HG03521 (cell line): ENCODE data around the gene SELENOF.
A peak's percentile ranks its signal among the peaks of the same experiment; 100 is the strongest.
"Not testable (repeated sequence)": the region's sequence is repeated elsewhere in the genome, so short reads cannot be mapped to it uniquely, and the experiment has no call there.

ENCODE experiments used
- ATAC-seq: cut with Tn5 transposase; IDR thresholded peaks from one replicate; pipeline ENCODE4 v1.9.1; 2021; ENCODE audit warnings: mild to moderate bottlenecking, moderate library complexity; ENCODE audit not compliant: unreplicated experiment

The SELENOF gene

GRCh38 chr1:86922445-86922844 is 8.5 kb upstream of the SELENOF start:
- no peak for ATAC-seq

- ATAC-seq: no peak
Measured at GRCh38 chr1:86916752-86917151, 2.8 kb upstream of the SELENOF start.

- no peak for ATAC-seq
Measured at GRCh38 chr1:86915737-86916235, 1.9 kb upstream of the SELENOF start.

- peak; percentile 10 for ATAC-seq
Measured at GRCh38 chr1:86914998-86915736, 1.2 kb upstream of the SELENOF start.

GRCh38 chr1:86914601-86914997 is 673 bp upstream of the SELENOF start, which contains the start of gene HS2ST1:
HS2ST1 (plus strand) TSS chr1:86914635.
- ATAC-seq: peak; percentile 56

GRCh38 chr1:86913399-86913895 is 479 bp downstream of the SELENOF start:
- no peak for ATAC-seq

GRCh38 chr1:86912281-86912900 is 1.5 kb downstream of the SELENOF start:
- no peak for ATAC-seq

- no peak for ATAC-seq
Measured at GRCh38 chr1:86906419-86906818, 7.5 kb downstream of the SELENOF start.

- ATAC-seq: no peak
Measured at GRCh38 chr1:86905875-86906274, 8.1 kb downstream of the SELENOF start.

- not testable (repeated sequence) for ATAC-seq
Measured at GRCh38 chr1:86899401-86899800, 14.5 kb downstream of the SELENOF start.

- no peak for ATAC-seq
Measured at GRCh38 chr1:86888327-86888726, 25.6 kb downstream of the SELENOF start.

- no peak for ATAC-seq
Measured at GRCh38 chr1:86887479-86888162, 26.3 kb downstream of the SELENOF start.

GRCh38 chr1:86875722-86876121 is 38.2 kb downstream of the SELENOF start:
- ATAC-seq: no peak

GRCh38 chr1:86872086-86872485 is 41.8 kb downstream of the SELENOF start:
- no peak for ATAC-seq

- ATAC-seq: no peak
Measured at GRCh38 chr1:86871001-86871400, 42.9 kb downstream of the SELENOF start.

- no peak for ATAC-seq
Measured at GRCh38 chr1:86868477-86868876, 45.4 kb downstream of the SELENOF start.

- not testable (repeated sequence) for ATAC-seq
Measured at GRCh38 chr1:86867278-86867677, 46.6 kb downstream of the SELENOF start.

GRCh38 chr1:86866665-86867064 is 47.3 kb downstream of the SELENOF start:
- ATAC-seq: no peak

GRCh38 chr1:86865973-86866637 is 47.8 kb downstream of the SELENOF start:
- ATAC-seq: peak; percentile 64

GRCh38 chr1:86862920-86863319 is 51.0 kb downstream of the SELENOF start:
- no peak for ATAC-seq

GRCh38 chr1:86861424-86861823 is 52.5 kb downstream of the SELENOF start:
- no peak for ATAC-seq
